GM04504 (cell line): ENCODE results near the gene NOTCH3.

ENCODE experiments used
- DNase-seq: peaks from one replicate; pipeline ENCODE4 v3.0.0-alpha.2; 2012; ENCODE audit warnings: low read depth

Gene NOTCH3

DNA sequence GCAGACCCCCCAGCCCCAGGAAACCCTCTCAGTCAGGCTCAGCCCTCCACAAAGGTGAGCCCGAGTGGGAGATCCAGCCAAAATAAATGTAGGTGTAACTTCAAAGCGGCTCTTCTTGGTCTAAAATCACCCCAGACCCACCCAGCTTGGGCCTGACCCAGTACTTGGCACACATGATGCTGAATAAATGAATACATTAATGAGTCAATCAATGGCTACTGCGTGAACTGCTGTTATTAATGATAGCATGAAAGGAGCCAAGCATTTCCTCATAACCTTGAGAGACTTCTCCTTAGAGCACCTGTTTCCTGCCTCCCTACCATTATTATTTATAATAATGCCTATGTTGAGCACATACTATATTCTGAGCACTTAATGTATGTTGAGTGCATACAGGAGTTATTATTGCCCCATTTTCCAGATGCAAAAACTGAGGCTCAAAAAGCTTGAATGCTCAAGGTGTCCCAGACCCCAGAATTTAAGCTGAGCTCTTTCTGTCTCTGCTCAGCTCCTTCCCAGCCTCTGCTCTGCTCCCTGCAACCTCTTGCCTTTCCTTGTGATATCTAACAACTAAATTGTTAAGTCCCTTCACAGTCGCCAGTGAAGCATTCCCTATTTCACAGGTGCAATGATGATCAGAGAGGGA is 4.3 kb downstream of the NOTCH3 start:
- no peak for DNase-seq

GRCh38 chr19:15195371-15196334 is 5.1 kb downstream of the NOTCH3 start:
- DNase-seq: no peak

- DNase-seq: no peak
Observed at GRCh38 chr19:15194938-15195337, 5.9 kb downstream of the NOTCH3 start.

GRCh38 chr19:15191982-15192381 is 8.8 kb downstream of the NOTCH3 start:
- DNase-seq: no peak

DNA sequence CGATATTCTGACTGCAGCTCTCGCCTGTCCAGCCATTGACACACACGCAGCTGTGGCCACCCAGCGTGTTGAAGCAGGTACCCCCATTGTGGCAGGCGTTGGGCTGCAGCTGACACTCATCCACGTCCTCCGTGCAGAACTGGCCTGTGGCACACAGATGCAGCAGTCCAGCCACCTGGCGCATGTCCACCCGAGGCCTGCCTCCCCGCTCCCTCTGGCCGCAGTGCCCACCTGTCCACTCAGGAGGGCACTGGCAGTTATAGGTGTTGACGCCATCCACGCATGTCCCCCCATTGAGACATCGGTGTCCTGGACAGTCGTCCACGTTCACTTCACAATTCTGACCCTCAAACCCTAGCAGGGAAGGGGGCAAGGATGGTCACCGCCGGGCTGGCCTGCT is 9.3 kb downstream of the NOTCH3 start:
- DNase-seq: no peak

- DNase-seq: no peak
Observed at GRCh38 chr19:15188851-15189250, 11.9 kb downstream of the NOTCH3 start.

DNA sequence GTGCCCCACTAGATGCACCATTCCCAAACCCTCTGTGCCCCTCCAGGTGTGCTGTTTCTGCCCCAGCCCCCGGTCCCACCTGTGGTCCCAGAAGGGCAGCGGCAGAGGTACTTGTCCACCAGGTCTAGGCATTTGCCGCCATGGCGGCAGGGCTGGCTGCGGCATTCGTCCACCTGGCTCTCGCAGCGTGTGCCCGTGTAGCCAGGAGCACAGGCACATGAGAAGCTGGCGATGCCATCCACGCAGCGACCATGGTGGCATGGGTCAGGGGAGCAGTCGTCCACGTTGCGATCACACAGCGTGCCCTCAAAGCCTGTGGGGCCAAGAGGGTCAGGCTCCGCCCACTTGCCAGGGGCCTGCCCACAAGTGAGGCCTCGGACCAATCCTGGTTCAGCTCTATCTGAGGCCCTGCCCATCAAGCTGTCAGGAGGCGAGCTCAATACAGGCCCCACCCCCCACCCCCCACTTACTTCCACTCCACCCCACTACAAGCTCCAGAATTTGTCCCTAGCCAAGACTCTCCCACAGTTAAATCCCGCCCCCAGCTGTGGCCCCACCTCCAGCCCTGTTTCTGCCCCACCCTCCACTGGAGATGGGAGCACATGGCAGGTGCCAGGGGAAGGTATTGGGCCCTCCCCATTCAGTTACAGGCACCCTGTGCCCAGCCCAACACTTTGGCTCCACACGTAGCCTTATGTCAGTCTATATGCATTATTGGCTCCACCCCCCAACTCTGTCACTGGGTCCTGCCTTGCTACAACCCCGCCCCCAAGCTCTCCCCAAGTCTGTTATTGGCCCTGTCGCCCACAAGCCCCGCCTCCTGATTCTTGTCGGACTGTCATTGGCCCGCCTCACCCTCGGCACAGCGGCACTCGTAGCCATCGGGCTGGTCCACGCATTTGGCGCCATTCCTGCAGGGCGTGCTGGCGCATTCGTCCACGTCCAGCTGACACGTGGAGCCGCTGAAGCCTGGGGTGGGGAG is 13.5 kb downstream of the NOTCH3 start:
- no peak for DNase-seq

GRCh38 chr19:15185188-15185587 is 15.6 kb downstream of the NOTCH3 start:
- DNase-seq: no peak

GRCh38 chr19:15184776-15185175 is 16.0 kb downstream of the NOTCH3 start:
- no peak for DNase-seq

GRCh38 chr19:15181394-15181793 is 19.4 kb downstream of the NOTCH3 start:
- DNase-seq: no peak

GRCh38 chr19:15180451-15181390 is 20.1 kb downstream of the NOTCH3 start:
- DNase-seq: no peak

GRCh38 chr19:15178629-15179308 is 22.0 kb downstream of the NOTCH3 start:
- no peak for DNase-seq

DNA sequence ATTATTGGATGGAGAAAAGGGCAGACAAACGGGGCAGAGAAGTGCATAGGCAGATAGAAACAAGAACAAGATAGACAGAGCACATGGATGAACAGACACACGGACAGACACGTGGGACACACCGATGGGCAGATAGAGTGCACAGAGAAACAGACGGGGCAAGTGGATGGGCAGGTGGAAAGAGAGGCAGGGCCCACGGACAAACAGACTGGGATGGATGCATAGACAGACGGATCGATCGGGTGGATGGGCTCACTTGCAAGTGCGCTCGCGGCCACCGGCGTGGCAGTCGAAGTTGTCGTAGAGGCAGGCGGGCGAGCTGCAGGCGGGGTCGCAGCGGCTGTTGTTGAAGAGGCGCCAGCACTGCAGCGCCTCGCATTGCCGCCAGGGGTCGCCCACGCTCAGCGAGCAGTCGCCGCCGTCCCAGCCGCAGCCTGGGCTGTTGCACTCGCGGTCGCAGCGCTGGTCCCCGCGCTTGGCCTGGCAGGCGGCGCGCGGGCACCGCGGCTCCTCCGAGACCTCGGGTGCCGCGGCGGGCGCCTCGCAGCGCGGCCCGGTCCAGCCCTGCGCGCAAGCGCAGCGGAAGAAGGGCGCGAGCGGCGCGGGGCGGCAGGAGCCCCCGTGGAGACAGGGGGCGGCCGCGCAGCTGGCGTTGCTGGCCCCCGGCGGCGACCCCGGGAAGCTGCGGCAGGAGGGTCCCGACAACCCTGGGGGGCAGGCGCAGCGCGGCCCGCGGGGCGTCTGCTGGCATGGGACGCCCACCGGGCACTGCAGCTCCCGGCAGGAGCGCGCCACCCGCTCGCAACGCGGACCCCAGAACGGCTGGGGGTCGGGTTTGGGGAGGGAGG is 23.3 kb downstream of the NOTCH3 start:
- DNase-seq: peak; percentile 45

- DNase-seq: no peak
Observed at GRCh38 chr19:15175609-15176008, 25.2 kb downstream of the NOTCH3 start.

DNA sequence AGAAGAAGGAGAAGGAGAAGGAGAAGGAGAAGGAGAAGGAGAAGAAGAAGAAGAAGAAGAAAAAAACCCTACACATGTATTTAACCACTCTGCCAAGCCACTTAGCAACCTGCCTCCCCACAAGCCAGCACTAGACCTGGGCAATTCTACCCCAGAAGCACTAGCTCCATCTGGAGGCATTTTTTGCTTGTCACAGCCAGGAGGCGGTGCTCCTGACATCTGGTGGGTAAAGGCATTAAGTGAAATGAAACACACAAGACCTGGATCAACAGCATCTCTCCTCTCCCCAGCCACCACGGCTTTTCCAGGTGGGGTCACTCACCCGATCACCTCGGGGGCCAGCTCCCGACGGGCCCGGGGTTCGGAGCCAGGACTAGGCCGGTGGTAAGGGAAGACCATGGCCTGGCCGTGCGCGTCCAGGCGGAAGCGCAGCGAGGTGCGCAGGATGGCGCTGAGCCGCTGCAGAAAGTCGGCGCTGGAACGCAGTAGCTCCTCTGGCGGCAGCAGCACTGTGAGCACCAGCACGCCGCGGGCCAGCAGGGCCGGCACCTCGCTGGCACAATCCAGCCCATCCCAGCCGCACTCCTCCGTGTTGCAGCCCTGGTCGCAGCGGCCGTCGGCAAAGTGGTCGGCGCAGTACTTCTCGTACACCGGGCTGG is 26.9 kb downstream of the NOTCH3 start:
- no peak for DNase-seq

- DNase-seq: no peak
Observed at GRCh38 chr19:15170345-15170744, 30.4 kb downstream of the NOTCH3 start.

GRCh38 chr19:15169541-15170285 is 31.1 kb downstream of the NOTCH3 start:
- DNase-seq: no peak

GRCh38 chr19:15166700-15167099 is 34.1 kb downstream of the NOTCH3 start:
- DNase-seq: no peak
